KOPT-K1 (cell line): ENCODE data around the gene MTA1.

ENCODE experiments used
- H3K27ac ChIP-seq: fragments of 200-600 bp; sonication (generic); 2 replicates; pipeline ENCODE4 v1.5.1; 2016; ENCODE audit warnings: antibody characterized with exemption, mild to moderate bottlenecking, low read depth, low read length; ENCODE audit not compliant: poor library complexity, severe bottlenecking
- H3K36me3 ChIP-seq: fragments of 200-600 bp; sonication (generic); 2 replicates; pipeline ENCODE4 v1.5.1; 2017; ENCODE audit warnings: antibody characterized with exemption, mild to moderate bottlenecking, low read length, moderate library complexity; ENCODE audit not compliant: insufficient read depth
- H3K9me3 ChIP-seq: fragments of 200-600 bp; sonication (generic); 2 replicates; pipeline ENCODE4 v1.5.1; 2017; ENCODE audit warnings: antibody characterized with exemption, low read length, mild to moderate bottlenecking; ENCODE audit not compliant: insufficient read depth, poor library complexity, severe bottlenecking

Gene MTA1

DNA sequence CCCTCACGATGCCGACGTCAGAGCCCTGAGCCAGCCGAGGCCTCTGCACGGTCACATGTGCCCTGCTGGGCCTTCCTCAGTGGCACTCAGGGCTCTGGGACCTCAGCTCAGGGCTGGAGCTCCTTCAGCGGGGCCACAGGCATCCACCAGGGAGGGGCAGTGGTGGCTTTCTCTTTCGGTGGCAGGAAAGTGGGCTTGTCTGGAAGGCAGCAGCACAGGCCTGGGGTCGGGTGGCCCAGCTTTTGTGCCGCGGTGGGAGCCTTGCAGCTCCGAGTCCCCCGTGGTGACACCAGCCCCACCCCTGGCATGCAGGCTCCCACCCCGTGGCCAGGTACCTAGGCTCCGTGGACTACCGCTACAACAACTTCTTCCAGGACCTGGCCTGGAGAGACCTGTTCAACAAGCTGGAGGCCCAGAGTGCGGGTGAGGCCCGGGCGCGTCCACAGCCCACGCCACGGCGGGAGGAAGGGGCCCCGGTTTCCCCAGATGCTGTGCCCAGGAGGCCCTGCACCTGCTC lies 35.5 kb upstream of the MTA1 start:
- Histone ChIP-seq H3K36me3 (peaks cover 7% of the 10 kb centered on the region; the same call in 1 of the 2 replicates), H3K27ac (no peak overlapping the region), H3K9me3 (no peaks in the 10 kb centered on the region)

GRCh38 chr14:105384605-105385321 lies 34.9 kb upstream of the MTA1 start:
- H3K27ac ChIP-seq: no peak overlapping the region

DNA sequence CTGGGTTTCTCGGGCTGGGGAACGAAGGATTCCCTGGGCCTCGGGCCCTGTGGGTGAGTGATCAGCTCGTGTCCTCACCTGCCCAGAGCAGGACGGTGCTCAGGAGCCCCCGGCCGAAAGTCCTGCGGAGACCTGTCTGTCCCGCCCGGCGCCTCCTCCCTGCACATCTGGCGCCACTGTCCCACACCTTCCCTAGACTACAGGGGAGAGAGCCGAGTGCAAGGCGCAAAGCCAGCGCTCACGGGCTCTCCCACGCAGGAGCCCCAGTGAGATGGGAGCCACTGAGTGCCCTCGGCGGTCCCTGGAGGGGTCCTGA lies 34.3 kb upstream of the MTA1 start:
- Histone ChIP-seq H3K9me3 (no peaks in the 10 kb centered on the region), H3K27ac (no peak overlapping the region), H3K36me3 (peaks cover 7% of the 10 kb centered on the region; the same call in 1 of the 2 replicates)

More at GRCh38 chr14:105384605-105385321, 34.9 kb upstream of the MTA1 start:
- H3K9me3 ChIP-seq: no peaks in the 10 kb centered on the region
- H3K36me3 ChIP-seq: peaks cover 7% of the 10 kb centered on the region; the same call in 1 of the 2 replicates

GRCh38 chr14:105385698-105386365 lies 33.8 kb upstream of the MTA1 start:
- H3K36me3 ChIP-seq: peaks cover 7% of the 10 kb centered on the region; the same call in 1 of the 2 replicates

GRCh38 chr14:105386581-105387529 lies 32.8 kb upstream of the MTA1 start:
- no peaks in the 10 kb centered on the region for H3K9me3 ChIP-seq
- peaks cover 7% of the 10 kb centered on the region; the same call in 1 of the 2 replicates for H3K36me3 ChIP-seq
- H3K27ac ChIP-seq: no peak overlapping the region

More at GRCh38 chr14:105385698-105386365, 33.8 kb upstream of the MTA1 start:
- no peak overlapping the region for H3K27ac ChIP-seq
- no peaks in the 10 kb centered on the region for H3K9me3 ChIP-seq

DNA sequence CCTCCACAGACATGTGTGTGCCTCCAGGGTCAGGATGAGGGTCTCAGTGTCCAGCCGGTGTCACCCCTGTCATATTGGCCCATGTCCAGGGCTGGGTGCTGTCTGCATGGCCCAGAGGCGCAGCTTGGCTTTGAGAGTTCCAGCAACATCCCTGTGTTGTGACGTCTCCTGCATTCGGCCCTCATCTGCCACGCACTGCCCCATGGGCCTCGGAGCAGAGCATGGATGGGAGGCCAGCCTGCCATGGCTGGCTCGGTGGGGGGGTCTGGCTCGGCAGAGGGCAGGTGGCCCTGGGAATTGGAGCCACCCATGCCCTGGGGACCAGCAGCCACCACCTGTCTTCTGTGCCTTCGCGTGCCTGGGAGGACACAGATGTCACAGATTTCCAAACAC lies 32.1 kb upstream of the MTA1 start:
- no peaks in the 10 kb centered on the region for H3K9me3 ChIP-seq
- H3K27ac ChIP-seq: no peak overlapping the region
- peaks cover 7% of the 10 kb centered on the region; the same call in 1 of the 2 replicates for H3K36me3 ChIP-seq

GRCh38 chr14:105388110-105388951 lies 31.3 kb upstream of the MTA1 start:
- Histone ChIP-seq H3K36me3 (peaks cover 7% of the 10 kb centered on the region; the same call in 1 of the 2 replicates), H3K9me3 (no peaks in the 10 kb centered on the region), H3K27ac (no peak overlapping the region)

DNA sequence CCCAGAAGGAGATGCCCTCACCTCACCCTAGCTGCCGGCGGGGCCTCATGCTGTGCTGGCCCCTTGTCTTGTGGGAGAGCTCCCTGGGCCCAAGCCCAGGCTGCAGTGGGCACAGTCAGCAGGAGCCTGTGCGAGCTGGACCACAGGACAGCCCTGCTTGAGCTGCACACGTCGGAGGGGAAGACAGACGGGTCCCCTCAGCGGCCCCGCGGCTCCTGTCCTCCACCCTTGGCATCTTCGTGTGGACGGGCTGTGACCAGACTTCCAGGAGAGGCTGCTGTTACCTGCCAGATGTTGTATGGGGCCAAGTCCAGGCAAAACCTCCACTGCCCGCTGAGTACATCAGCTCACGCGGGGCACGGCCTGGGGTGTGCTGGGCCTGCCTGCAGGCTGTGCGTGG lies 30.7 kb upstream of the MTA1 start:
- H3K36me3 ChIP-seq: peaks cover 7% of the 10 kb centered on the region; the same call in 1 of the 2 replicates
- no peaks in the 10 kb centered on the region for H3K9me3 ChIP-seq
- no peak overlapping the region for H3K27ac ChIP-seq

GRCh38 chr14:105389534-105389933 lies 30.1 kb upstream of the MTA1 start:
- Histone ChIP-seq H3K36me3 (peaks cover 4% of the 10 kb centered on the region; the same call in 1 of the 2 replicates), H3K27ac (peak overlapping the region; percentile 52), H3K9me3 (no peaks in the 10 kb centered on the region)

- Histone ChIP-seq H3K36me3 (no peaks in the 10 kb centered on the region; the same call in 1 of the 2 replicates), H3K27ac (peak overlapping the region; percentile 52), H3K9me3 (no peaks in the 10 kb centered on the region)
These were observed 29.4 kb upstream of the MTA1 start for GRCh38 chr14:105389976-105390848.

- Histone ChIP-seq H3K36me3 (no peaks in the 10 kb centered on the region; the same call in 1 of the 2 replicates), H3K9me3 (no peaks in the 10 kb centered on the region), H3K27ac (peak overlapping the region; percentile 52)
These were observed 28.7 kb upstream of the MTA1 start for GRCh38 chr14:105390849-105391500.

DNA sequence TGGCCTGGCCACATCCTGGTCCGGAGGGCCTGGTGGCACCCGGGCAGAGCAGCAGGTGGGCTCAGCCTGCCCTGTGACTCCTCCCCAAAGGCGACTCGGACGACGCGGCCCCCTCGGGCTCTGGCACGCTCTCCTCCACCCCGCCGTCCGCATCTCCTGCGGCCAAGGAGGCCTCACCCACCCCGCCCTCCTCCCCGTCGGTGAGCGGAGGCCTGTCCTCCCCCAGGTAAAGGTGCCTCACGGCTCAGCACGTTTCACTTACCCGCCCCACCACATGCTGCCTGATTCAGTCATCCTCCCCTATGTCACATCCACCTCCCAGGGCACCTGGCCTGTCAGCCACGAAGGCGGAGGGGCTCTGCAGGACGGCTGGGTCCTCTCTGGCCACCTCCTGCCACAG lies 28.1 kb upstream of the MTA1 start:
- H3K9me3 ChIP-seq: no peaks in the 10 kb centered on the region
- H3K27ac ChIP-seq: no peak overlapping the region
- no peaks in the 10 kb centered on the region; the same call in 1 of the 2 replicates for H3K36me3 ChIP-seq
